Kidney (tissue), 14 donors: ENCODE measurements around the gene CHRM4. TPM values are rescaled to one million over a fixed set of nuclear protein-coding genes. Genes with fewer than 3 reads are reported as not detected.
A peak's percentile ranks its signal among the peaks of the same experiment; 100 is the strongest.

Source experiments
- DNase-seq, 5 donors: peaks; one replicate each; pipeline ENCODE4 v3.0.0-alpha.2; 2013 to 2020
- FAIRE-seq: peaks from 2 replicates; lab custom pipeline; 2012; peaks lifted over from hg19 to GRCh38; lab: Jason Lieb, UNC
- H3K27ac ChIP-seq, 2 donors: one replicate each; pipeline ENCODE4 v1.7.0; 2013; ENCODE audit warnings: low read depth in 2 of 2, low read length in 2 of 2, inconsistent platforms in 1 of 2
- H3K27me3 ChIP-seq: one replicate; pipeline ENCODE4 v1.7.1; 2013; ENCODE audit warnings: low read length, inconsistent platforms; ENCODE audit not compliant: control insufficient read depth, insufficient read depth
- H3K36me3 ChIP-seq, 3 donors: one replicate each; pipeline versions ENCODE4 v1.7.0 to v1.7.1; 2013; ENCODE audit warnings: low read length in 3 of 3, control low read depth in 1 of 3, inconsistent platforms in 1 of 3; ENCODE audit not compliant: insufficient read depth in 3 of 3, control insufficient read depth in 2 of 3
- H3K4me1 ChIP-seq, 3 donors: one replicate each; pipeline versions ENCODE4 v1.7.0 to v1.7.1; 2013; ENCODE audit warnings: low read length in 3 of 3, inconsistent platforms in 1 of 3, low read depth in 1 of 3; ENCODE audit not compliant: control insufficient read depth in 2 of 3, insufficient read depth in 2 of 3
- H3K4me3 ChIP-seq, 3 donors: one replicate each; pipeline versions ENCODE4 v1.7.0 to v1.8.1; 2013; ENCODE audit warnings: low read length in 3 of 3, control low read depth in 1 of 3, inconsistent platforms in 1 of 3
- H3K9ac ChIP-seq, 3 donors: one replicate each; pipeline versions ENCODE4 v1.7.0 to v1.7.1; 2013; ENCODE audit warnings: low read length in 3 of 3, control low read depth in 1 of 3, inconsistent platforms in 1 of 3
- H3K9me3 ChIP-seq, 3 donors: one replicate each; pipeline versions ENCODE4 v1.7.0 to v1.7.1; 2013; ENCODE audit warnings: low read length in 3 of 3, control low read depth in 1 of 3, inconsistent platforms in 1 of 3; ENCODE audit not compliant: control insufficient read depth in 2 of 3, insufficient read depth in 1 of 3
- CTCF ChIP-seq: IDR thresholded peaks from 3 replicates; pipeline ENCODE4 v1.5.1; 2012; ENCODE audit warnings: mild to moderate bottlenecking, moderate library complexity, borderline replicate concordance; ENCODE audit not compliant: insufficient read depth; ENCODE audit errors: extremely low read depth
- intact Hi-C: fragments of 100-400 bp; cut with DNase I; formaldehyde crosslinking; loops from one replicate; pipeline ENCODE4 v1.11.1; 2022
- polyA plus RNA-seq: library from polyadenylated mRNA; stranded (reverse); fragments of 350-450 nt; fragmentation: Illumina TruSeq; extraction: RNeasy Lipid Tissue Mini Kit (QIAGEN cat#74804); gene quantifications from one replicate; pipeline ENCODE4 v1.2.3, GENCODE V29; 2014; ENCODE audit warnings: low read depth, low replicate concordance; ENCODE audit not compliant: insufficient read depth
- total RNA-seq: library from RNA; stranded (reverse); fragmentation: NEBNext Ultra II Directional; extraction: Animal tissue kit (Norgen Biotek cat#: 25700); gene quantifications from one replicate; pipeline ENCODE4 v1.2.1, GENCODE V29; 2021
- donor health status: control.
- donor health status: control.
- donor health status: control.
- donor health status: control.
- donor health status: control.
- donor health status: DM: yes; HTN: yes; CAD: no.
- donor health status: Normal renal cell carcinoma (clear cell type).

CHRM4 gene
- total and polyA plus RNA-seq, 2 donors from 2014 or later, result 0.16 TPM; not detected in 1

DNA sequence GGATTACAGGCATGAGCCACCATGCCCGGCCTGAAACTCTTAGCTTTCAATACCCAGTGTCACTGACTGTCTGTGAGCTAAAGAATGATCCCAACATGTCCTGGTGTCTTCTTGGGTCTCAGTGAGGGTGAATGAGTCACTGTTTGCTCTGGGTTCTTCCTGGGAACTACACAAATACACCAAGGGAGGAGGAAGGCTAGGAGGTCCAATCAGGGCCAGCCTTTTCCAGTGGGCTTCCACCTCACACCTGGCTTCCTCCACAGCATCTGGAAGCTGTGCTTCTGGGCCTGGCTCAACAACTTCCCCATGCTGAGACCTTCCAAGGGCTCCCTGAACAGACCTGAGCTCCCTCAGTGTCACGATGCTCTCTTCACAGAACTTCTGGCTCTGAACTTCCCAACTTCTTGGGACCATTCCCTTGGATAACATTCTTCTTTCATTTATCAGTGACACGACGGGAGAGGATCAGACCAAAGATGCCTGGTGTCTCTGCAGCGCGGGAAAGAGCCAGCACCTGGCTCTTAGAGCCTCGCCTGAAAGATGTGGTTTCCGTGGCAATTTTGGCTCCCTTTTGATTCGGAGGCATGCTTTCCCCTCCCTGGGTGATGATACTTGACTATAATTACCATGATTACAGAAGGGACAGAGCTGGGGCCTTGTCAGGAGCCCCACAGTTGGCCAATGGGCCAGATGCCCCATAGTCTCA lies 22.3 kb upstream of the CHRM4 start:
- peaks cover 2 to 33% (median 24%) of the 10 kb centered on the region in 3 donors for H3K36me3 ChIP-seq
- H3K4me1 ChIP-seq, result no peaks in the 10 kb centered on the region
- intact Hi-C loops, result no loop called here
- DNase-seq (no peak), FAIRE-seq (no peak)
- H3K4me3 ChIP-seq, result no peak overlapping the region
- H3K27ac ChIP-seq, result no peak overlapping the region
- H3K9ac ChIP-seq, result no peak overlapping the region
- H3K9me3 ChIP-seq, result no peaks in the 10 kb centered on the region
- no peak for TF ChIP-seq CTCF
- H3K27me3 ChIP-seq, result no peaks in the 10 kb centered on the region

DNA sequence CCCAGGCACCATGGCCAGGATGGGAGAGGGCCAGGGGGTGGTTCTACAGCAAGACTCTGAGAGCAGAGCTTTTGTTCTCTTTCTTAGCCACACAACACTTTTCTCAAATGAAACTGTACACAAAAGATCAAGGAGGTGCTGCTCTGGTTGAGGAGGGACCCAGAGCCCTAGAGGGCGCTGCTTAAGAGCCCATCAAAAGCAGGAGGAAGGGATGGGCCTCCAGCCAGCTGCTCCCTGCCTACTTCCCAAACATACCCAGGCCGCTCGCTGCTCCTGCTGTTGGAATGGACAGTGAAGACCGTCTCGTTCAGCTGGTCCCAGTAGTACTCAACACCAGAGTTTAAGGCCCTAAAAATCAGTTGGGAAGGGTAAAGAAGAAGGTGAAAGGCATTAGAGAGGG lies 18.4 kb upstream of the CHRM4 start:
- intact Hi-C loops, result no loop called here
- Histone ChIP-seq H3K27ac (no peak overlapping the region), H3K36me3 (peaks cover 3 to 28% (median 26%) of the 10 kb centered on the region in 3 donors), H3K4me3 (no peak overlapping the region), H3K4me1 (no peaks in the 10 kb centered on the region), H3K9ac (no peak overlapping the region), H3K27me3 (no peaks in the 10 kb centered on the region), H3K9me3 (no peaks in the 10 kb centered on the region)
- no peak for FAIRE-seq
- DNase-seq, result no peak
- no peak for TF ChIP-seq CTCF

DNA sequence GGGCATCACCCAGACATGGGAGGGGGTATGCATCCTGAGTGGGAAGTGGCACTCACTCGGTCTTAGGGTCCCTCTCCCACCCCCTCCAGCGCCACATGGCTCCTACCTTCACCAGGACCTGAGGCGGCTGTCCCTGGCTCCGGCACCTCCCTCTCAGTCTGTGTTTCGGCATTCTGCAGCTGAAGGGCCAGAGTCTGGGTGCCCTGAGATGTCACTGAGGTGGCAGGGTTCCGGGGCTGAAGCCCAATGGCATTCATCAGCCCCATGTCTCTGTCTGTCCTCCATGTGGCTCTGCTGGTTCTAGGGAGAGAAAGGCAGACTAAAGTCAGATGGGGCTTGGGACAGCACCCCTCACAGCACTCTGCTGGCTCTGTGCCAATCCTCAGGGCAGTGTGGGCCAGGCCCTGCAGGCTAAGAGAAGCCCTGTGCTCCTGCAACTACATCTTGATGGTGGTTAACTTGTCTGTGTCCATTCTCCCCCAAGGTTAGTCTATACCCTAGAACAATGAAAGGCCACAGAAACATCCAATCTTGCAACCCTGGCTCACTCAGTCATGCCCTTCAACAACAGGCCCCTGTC lies 16.9 kb upstream of the CHRM4 start:
- Histone ChIP-seq H3K4me1 (no peaks in the 10 kb centered on the region), H3K4me3 (no peak overlapping the region), H3K36me3 (peaks cover 3 to 25% (median 21%) of the 10 kb centered on the region in 3 donors), H3K27ac (no peak overlapping the region), H3K9me3 (no peaks in the 10 kb centered on the region), H3K9ac (no peak overlapping the region), H3K27me3 (no peaks in the 10 kb centered on the region)
- intact Hi-C loops, result no loop called here
- DNase-seq, result peak in 1 of 5 donors; percentile 57
- no peak for FAIRE-seq
- TF ChIP-seq CTCF, result no peak
